ENCODE data around the gene PHF8.

Gene PHF8

GRCh38 chrX:53950130-53950733 is 94.0 kb downstream of the PHF8 start:
- no peak overlapping the region for H3K27ac ChIP-seq
- no peak for DNase-seq (ENCODE audit: low spot score)
- POLR2A ChIA-PET (ENCODE audit: low non-redundant PET) = no interaction called here
- no peak for TF ChIP-seq CTCF (conservative IDR thresholded peaks at IDR 0.05; ENCODE audit: low read depth)
- CTCF ChIA-PET = interaction anchor here (0.6 kb wide), 1 partner anchor 252 kb away, joined by 7 read pairs; no protein-coding TSS in a partner anchor

DNA sequence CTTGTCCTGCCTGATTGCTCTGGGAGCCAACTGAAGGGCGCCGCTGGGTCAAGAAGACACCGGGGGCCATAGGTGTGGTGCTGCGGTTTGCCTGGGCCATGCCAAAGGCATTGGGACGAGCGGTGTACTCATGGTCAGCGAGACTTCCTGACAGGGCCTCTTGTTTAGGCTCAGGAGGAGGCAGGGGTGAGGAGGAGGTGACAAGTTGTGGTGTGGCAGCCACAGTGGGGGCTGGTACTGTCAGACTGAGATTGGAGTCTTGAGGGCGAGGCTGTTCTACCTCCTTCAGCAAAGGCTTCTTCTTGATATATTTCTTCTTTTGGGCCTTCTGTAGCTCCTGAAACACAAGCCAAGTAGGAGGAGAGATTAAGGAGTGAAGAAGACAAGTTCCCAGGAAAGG is 104.1 kb downstream of the PHF8 start:
- POLR2A ChIA-PET (ENCODE audit: low non-redundant PET) = no interaction called here
- CTCF ChIA-PET = interaction anchor here (0.6 kb wide), 1 partner anchor 12 kb away, joined by 4 read pairs; no protein-coding TSS in a partner anchor

GRCh38 chrX:53939127-53939526 is 105.1 kb downstream of the PHF8 start:
- no peak overlapping the region for H3K27ac ChIP-seq
- ChIA-PET POLR2A (ENCODE audit: low non-redundant PET) (no interaction called here), CTCF (no interaction called here)
- DNase-seq (ENCODE audit: low spot score) = no peak
- TF ChIP-seq CTCF (conservative IDR thresholded peaks at IDR 0.05; ENCODE audit: low read depth) = no peak

More for the DNA sequence above, 104.1 kb downstream of the PHF8 start:
- no peak overlapping the region for H3K27ac ChIP-seq
- no peak for DNase-seq (ENCODE audit: low spot score)
- TF ChIP-seq CTCF (conservative IDR thresholded peaks at IDR 0.05; ENCODE audit: low read depth) = no peak

GRCh38 chrX:53930515-53931380 is 113.5 kb downstream of the PHF8 start:
- H3K27ac ChIP-seq = no peak overlapping the region
- TF ChIP-seq CTCF (conservative IDR thresholded peaks at IDR 0.05; ENCODE audit: low read depth) = no peak
- ChIA-PET POLR2A (ENCODE audit: low non-redundant PET) (no interaction called here), CTCF (no interaction called here)
- no peak for DNase-seq (ENCODE audit: low spot score)

DNA sequence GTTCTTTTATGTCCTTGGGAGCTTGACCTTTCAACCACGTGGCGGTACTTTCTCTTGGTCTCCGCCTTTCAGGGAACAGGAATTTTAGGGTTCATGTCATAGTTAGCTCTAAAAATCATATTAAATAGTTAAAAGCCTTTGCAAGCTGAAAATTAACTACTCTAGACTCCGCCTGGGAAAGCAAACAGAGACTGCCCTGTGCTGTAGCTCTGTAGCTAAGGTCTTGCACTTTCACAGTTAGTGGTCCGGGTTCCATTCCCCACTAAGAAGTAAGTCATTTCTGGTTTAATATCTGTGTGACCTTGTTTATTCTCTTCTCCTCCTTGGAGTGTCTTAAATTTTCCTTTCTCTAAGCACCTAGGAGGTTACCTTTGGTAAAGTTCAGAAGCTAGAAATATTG is 118.2 kb downstream of the PHF8 start:
- POLR2A ChIA-PET (ENCODE audit: low non-redundant PET) = no interaction called here

GRCh38 chrX:53918702-53919101 is 125.6 kb downstream of the PHF8 start:
- ChIA-PET CTCF (interaction anchor here (0.9 kb wide), 1 partner anchor 184 kb away, joined by 3 read pairs; no protein-coding TSS in a partner anchor), POLR2A (ENCODE audit: low non-redundant PET) (no interaction called here)

More for the DNA sequence above, 118.2 kb downstream of the PHF8 start:
- no peak for TF ChIP-seq CTCF (conservative IDR thresholded peaks at IDR 0.05; ENCODE audit: low read depth)
- CTCF ChIA-PET = no interaction called here
- H3K27ac ChIP-seq = no peak overlapping the region
- no peak for DNase-seq (ENCODE audit: low spot score)

More at GRCh38 chrX:53918702-53919101, 125.6 kb downstream of the PHF8 start:
- no peak overlapping the region for H3K27ac ChIP-seq
- no peak for TF ChIP-seq CTCF (conservative IDR thresholded peaks at IDR 0.05; ENCODE audit: low read depth)
- DNase-seq (ENCODE audit: low spot score) = no peak
